ENCODE measurements around the gene CALHM1.
A peak's percentile ranks its signal among the peaks of the same experiment; 100 is the strongest.
"Not testable (repeated sequence)": the region's sequence is repeated elsewhere in the genome, so short reads cannot be mapped to it uniquely, and the experiment has no call there.

The CALHM1 gene, protein sequence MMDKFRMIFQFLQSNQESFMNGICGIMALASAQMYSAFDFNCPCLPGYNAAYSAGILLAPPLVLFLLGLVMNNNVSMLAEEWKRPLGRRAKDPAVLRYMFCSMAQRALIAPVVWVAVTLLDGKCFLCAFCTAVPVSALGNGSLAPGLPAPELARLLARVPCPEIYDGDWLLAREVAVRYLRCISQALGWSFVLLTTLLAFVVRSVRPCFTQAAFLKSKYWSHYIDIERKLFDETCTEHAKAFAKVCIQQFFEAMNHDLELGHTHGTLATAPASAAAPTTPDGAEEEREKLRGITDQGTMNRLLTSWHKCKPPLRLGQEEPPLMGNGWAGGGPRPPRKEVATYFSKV

GRCh38 chr10:103458720-103459119, at the start of gene CALHM1:
CALHM1 (minus strand) TSS chr10:103458900; CDS start chr10:103458751, 149 bp downstream.
- no peak for DNase-seq

- DNase-seq: peak; percentile 11
Measured at GRCh38 chr10:103507235-103508191, 48.8 kb upstream of the CALHM1 start.

GRCh38 chr10:103506061-103506460, 47.4 kb upstream of the CALHM1 start:
- no peak for DNase-seq

GRCh38 chr10:103504181-103504783, 45.6 kb upstream of the CALHM1 start:
- DNase-seq: peak; percentile 85

DNA sequence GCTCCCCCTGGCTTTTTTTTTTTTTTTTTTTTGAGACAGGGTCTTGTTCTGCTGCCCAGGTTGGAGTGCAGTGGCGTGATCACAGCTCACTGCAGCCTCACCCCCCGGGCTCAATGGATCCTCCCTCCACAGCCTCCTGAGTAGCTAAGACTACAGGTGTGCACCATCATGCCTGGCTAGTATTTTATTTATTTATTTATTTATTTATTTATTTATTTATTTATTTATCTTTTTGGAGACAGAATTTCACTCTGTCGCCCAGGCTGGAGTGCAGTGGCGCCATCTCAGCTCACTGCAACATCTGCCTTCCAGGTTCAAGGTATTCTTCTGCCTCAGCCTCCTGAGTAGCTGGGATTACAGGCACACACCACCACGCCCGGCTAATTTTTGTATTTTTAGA, 45.1 kb upstream of the CALHM1 start:
- not testable (repeated sequence) for DNase-seq

GRCh38 chr10:103502849-103503660, 44.4 kb upstream of the CALHM1 start:
- no peak for DNase-seq

DNA sequence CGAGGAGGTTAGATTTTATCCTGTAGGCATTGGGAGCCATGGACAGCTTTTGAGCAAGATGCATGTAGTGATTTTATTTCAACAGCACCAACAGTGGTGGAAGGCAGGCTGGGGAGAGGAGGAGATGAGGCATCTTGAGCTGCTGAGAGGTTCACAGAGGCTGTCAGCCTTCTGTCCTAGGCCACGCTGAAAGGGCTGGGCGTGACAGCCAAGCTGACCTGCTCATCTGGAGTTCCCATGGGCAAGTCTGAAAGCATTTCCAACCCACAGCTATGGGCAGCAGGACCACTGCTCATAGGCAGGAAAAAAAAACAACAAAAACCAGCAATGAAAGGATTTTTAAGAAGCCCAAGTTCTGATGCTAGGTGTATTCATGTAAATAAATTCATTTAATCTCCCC, 42.5 kb upstream of the CALHM1 start:
- DNase-seq: no peak

- no peak for DNase-seq
Measured at GRCh38 chr10:103500481-103500880, 41.8 kb upstream of the CALHM1 start.

GRCh38 chr10:103499881-103500280, 41.2 kb upstream of the CALHM1 start:
- no peak for DNase-seq

GRCh38 chr10:103498936-103499638, 40.4 kb upstream of the CALHM1 start:
- no peak for DNase-seq

- no peak for DNase-seq
Measured at GRCh38 chr10:103497161-103497915, 38.6 kb upstream of the CALHM1 start.

- DNase-seq: no peak
Measured at GRCh38 chr10:103495321-103495720, 36.6 kb upstream of the CALHM1 start.

DNA sequence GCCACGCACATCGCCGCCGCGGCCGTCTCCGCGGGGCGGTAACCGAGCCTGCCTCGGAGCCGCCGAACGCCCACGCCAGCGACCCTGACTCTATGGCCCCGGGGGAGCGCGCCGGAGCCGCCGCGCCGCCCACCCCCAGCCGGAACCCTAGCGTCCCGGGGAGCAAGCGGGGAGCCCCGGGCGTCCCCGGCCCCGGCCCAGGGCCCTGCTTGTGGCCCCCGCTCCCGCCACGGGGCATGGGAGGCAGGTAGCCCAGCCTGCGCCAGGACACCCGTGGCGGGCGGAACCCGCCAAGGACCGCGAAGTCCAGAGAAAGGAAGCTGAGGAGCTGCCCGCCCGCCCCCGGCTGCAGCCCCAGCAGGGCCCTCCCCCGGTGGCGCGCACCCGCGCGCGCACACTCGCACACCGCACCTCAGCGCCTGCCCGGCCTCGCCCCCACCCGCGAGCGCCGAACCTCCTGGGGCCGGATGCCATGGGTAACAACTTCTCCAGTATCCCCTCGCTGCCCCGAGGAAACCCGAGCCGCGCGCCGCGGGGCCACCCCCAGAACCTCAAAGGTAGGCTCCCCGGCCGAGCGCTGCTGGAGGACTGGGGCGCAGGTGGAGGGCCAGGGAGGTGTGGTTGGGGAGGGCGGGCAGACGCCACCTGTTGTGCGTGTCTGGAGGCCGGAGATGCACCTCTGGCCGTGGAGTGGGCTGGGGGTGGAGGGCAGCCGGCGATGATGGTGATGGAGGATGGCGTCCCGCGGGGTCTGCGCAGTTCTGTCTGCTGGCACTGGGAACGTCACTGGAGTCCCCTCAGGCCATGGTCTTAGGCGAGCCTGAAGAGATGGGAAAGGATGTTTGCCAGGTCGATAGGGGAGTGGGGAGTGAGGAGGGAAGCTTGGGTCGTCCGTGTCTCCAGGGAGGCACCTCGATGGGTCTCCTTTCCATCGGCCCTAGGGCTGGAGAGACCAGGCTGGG, 35.5 kb upstream of the CALHM1 start:
- DNase-seq: no peak

DNA sequence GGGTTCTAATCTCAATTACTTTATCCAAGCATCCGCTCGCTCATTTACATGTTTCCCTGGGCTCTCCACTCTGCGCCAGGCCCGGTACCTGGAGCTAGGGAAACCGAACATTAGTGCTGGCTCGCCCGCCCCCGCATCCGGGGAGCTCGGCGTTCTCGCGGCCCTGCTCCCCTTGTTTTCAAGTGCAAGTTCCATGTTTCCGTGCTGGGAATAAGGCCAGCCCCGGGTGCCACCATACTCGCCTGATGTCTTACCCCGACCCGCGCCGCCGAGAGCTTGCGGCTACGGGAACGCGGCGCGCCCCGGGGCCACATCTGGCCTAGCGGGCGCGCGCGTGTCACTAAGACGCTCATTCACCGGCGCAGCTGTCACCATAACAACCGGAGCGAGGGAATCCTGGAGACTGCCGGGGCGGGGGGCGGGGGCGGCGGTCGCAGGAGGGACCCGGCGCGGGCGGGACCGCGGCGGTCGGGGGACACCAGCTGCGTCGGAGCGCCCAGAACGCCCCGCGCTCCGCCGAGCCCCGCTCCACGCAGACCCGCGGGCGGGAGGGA, 34.7 kb upstream of the CALHM1 start, which contains the start of gene NEURL1:
TSS of gene NEURL1 (plus strand) at position 344 of the 554 bp plus-strand sequence. CDS start 683 bp downstream, outside the sequence.
- no peak for DNase-seq

DNA sequence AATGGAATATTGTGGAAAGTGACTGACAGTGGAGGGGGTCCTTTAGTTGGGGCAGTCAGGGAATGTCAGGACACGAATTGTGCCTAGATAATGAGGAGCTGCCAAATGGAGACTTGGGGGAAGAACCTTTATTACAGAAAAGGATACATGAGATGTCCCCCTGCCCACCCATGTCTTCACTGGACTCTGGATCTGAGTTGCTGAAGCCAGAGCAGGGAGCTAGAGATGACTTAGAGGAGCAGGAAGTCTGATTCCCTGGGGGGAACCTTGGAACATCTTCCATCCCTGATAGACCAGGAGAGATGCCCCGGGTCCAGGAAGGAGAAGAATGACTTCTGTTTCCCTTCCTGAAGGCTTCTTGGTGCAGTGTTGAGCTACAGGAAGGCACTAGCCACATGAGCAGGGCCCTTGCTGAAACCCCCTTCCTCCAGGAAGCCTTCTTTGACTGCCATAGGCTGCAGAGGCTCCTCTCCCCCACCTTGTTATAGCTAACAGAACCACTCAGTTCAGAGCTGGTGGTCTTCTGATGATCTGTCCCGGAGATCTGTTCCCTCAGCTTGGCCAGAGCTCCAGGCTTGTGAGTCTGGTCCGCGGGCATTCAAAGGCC, 34.1 kb upstream of the CALHM1 start:
- no peak for DNase-seq

DNA sequence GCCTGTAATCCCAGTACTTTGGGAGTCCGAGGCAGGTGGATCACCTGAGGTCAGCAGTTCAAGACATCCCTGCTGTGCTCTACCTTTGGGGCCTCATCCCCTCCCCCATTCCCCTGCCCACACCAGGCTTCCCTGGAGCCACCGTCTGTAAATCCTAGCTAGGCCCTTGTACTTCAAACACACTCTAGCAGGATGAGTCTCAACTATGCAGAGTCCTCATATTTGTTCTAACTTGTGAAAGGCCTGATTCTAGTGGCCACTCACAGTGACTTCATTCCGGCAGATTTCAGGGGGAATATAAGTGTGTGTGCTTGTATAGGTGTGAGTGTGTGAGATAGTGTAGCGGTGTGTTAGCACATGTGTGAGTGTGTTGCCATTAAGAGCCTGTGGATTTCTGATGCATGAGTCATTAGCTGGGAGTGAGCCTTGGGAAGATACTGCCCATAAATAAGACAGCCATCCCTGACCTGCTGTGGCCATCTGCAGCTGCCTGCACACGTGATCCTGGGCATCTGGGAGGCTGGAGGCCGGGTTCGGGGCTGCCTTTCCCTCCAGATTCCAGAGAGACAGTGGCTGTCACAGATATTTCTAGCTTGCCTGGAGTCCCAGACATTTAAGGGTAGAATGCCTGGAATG, 33.1 kb upstream of the CALHM1 start:
- no peak for DNase-seq

GRCh38 chr10:103490986-103491314, 32.2 kb upstream of the CALHM1 start:
- DNase-seq: no peak

GRCh38 chr10:103487410-103487708, 28.7 kb upstream of the CALHM1 start:
- no peak for DNase-seq
